HCT116 (cell line): ENCODE data around the gene L1CAM. TPM values are rescaled to one million over a fixed set of nuclear protein-coding genes. Genes with fewer than 3 reads are reported as not detected.

Experiments used
- ATAC-seq: fragments of 200-7000 bp; cut with Tn5 transposase; 2 replicates; pipeline ENCODE4 v1.9.1; 2020; ENCODE audit warnings: mild to moderate bottlenecking, moderate library complexity
- BruUV-seq: library from RNA; stranded (reverse); fragments of 400-500 nt; replicated peaks from 2 replicates; lab custom pipeline; 2021; lab: Mats Ljungman, UMichigan
- CTCF ChIA-PET: fragments of 300-600 bp; sonication (Branson Sonifier 250); formaldehyde crosslinking; loops from one replicate; lab custom pipeline; 2021; ENCODE audit warnings: antibody characterized with exemption; lab: Charles Lee
- POLR2A ChIA-PET: fragments of 300-600, 350-600 bp; sonication (Branson Sonifier 250); formaldehyde crosslinking; loops from one replicate; lab custom pipeline; 2021; ENCODE audit warnings: antibody characterized with exemption; lab: Charles Lee
- RAD21 ChIA-PET, 2 experiments: fragments of 300-600 bp; sonication (Branson Sonifier 250); formaldehyde crosslinking; loops; one replicate each; lab custom pipeline; 2023; ENCODE audit warnings: low total read pairs in 2 of 2; ENCODE audit not compliant: uncharacterized antibody in 2 of 2, unreplicated experiment in 2 of 2, low non-redundant PET in 1 of 2; lab: Charles Lee
- DNase-seq: peaks from one replicate; pipeline ENCODE4 v3.0.0-alpha.2; 2010; ENCODE audit warnings: low read depth, low spot score
- H2AFZ ChIP-seq: fragments of 200-600 bp; shearing (Covaris generic), sonication (generic); 2 replicates; pipeline ENCODE4 v1.6.1; 2017; ENCODE audit warnings: low read depth, mixed run types, mixed read lengths, antibody characterized with exemption, low read length; ENCODE audit not compliant: poor library complexity, severe bottlenecking
- H3K27ac ChIP-seq: 2 replicates; pipeline ENCODE4 v1.5.1; 2012; ENCODE audit warnings: low read depth, low read length
- H3K27me3 ChIP-seq: fragments of 200-600 bp; sonication (generic); 2 replicates; pipeline ENCODE4 v1.6.1; 2016; ENCODE audit warnings: mixed run types, low read length, mixed read lengths; ENCODE audit not compliant: insufficient read depth
- H3K36me3 ChIP-seq, 2 experiments: fragments of 200-500 bp in 1 of 2; fragments of 200-600 bp in 1 of 2; sonication (Bioruptor generic) in 1 of 2; sonication (generic) in 1 of 2; 2 replicates each; pipeline versions ENCODE4 v1.5.1 to v1.6.1; 2014 to 2016; ENCODE audit warnings: low read length in 2 of 2, inconsistent platforms in 1 of 2, mixed read lengths in 1 of 2, mixed run types in 1 of 2; ENCODE audit not compliant: insufficient read depth in 2 of 2, control insufficient read depth in 1 of 2
- H3K4me1 ChIP-seq, 2 experiments: fragments of 200-600 bp in 1 of 2; sonication (generic) in 1 of 2; 2 replicates each; pipeline versions ENCODE4 v1.5.1 to v1.6.1; 2012 to 2017; ENCODE audit warnings: low read length in 2 of 2, inconsistent platforms in 1 of 2, mild to moderate bottlenecking in 1 of 2, mixed read lengths in 1 of 2, mixed run types in 1 of 2, moderate library complexity in 1 of 2; ENCODE audit not compliant: insufficient read depth in 2 of 2, control insufficient read depth in 1 of 2
- H3K4me2 ChIP-seq: fragments of 200-600 bp; sonication (generic); 2 replicates; pipeline ENCODE4 v1.6.1; 2017; ENCODE audit warnings: mixed run types, low read length, mixed read lengths
- H3K4me3 ChIP-seq, 2 experiments: fragments of 200-600 bp in 1 of 2; sonication (generic) in 1 of 2; replicated peaks in 1 of 2; 2 replicates each; pipeline ENCODE4 v1.5.1; 2011 to 2016; ENCODE audit warnings: low read length in 2 of 2, control low read depth in 1 of 2, low read depth in 1 of 2, mild to moderate bottlenecking in 1 of 2, mixed read lengths in 1 of 2, mixed run types in 1 of 2
- H3K79me2 ChIP-seq: fragments of 200-600 bp; sonication (generic); 2 replicates; pipeline ENCODE4 v1.6.1; 2017; ENCODE audit warnings: mild to moderate bottlenecking, mixed run types, low read length, moderate library complexity, mixed read lengths; ENCODE audit not compliant: insufficient read depth
- H3K9ac ChIP-seq: fragments of 200-600 bp; sonication (generic); 2 replicates; pipeline ENCODE4 v1.6.1; 2016; ENCODE audit warnings: low read length, mixed read lengths
- H3K9me2 ChIP-seq: fragments of 200-600 bp; sonication (generic), shearing (Covaris generic); 2 replicates; pipeline ENCODE4 v1.6.1; 2017; ENCODE audit warnings: mixed run types, mild to moderate bottlenecking, moderate library complexity; ENCODE audit not compliant: insufficient read depth
- H3K9me3 ChIP-seq, 2 experiments: fragments of 200-500 bp in 1 of 2; fragments of 200-600 bp in 1 of 2; sonication (Bioruptor generic) in 1 of 2; sonication (generic) in 1 of 2; 2 replicates each; pipeline ENCODE4 v1.6.1; 2014 to 2017; ENCODE audit warnings: low read length in 2 of 2, mixed read lengths in 2 of 2, inconsistent platforms in 1 of 2, low read depth in 1 of 2, mild to moderate bottlenecking in 1 of 2, mixed run types in 1 of 2, moderate library complexity in 1 of 2; ENCODE audit not compliant: control insufficient read depth in 1 of 2, insufficient read depth in 1 of 2
- H4K20me1 ChIP-seq: fragments of 200-600 bp; sonication (generic), shearing (Covaris generic); 2 replicates; pipeline ENCODE4 v1.6.1; 2017; ENCODE audit warnings: mixed run types, mild to moderate bottlenecking, moderate library complexity; ENCODE audit not compliant: insufficient read depth
- CBX3 ChIP-seq: IDR thresholded peaks from 2 replicates; pipeline ENCODE4 v1.6.1; 2012; ENCODE audit warnings: low read depth
- ELF1 ChIP-seq: IDR thresholded peaks from 2 replicates; pipeline ENCODE4 v1.6.1; 2012; ENCODE audit warnings: low read depth, borderline replicate concordance
- EZH2phosphoT487 ChIP-seq: fragments of 200-600 bp; IDR thresholded peaks from 2 replicates; pipeline ENCODE4 v1.6.1; 2018; ENCODE audit warnings: antibody characterized with exemption, borderline replicate concordance
- FOSL1 ChIP-seq: IDR thresholded peaks from 2 replicates; pipeline ENCODE4 v1.6.1; 2012; ENCODE audit warnings: low read depth
- JUND ChIP-seq: IDR thresholded peaks from 2 replicates; pipeline ENCODE4 v1.6.1; 2012
- POLR2A ChIP-seq: IDR thresholded peaks from 2 replicates; pipeline ENCODE4 v1.7.0; 2011; ENCODE audit warnings: borderline replicate concordance; ENCODE audit not compliant: insufficient read depth, insufficient read length; ENCODE audit errors: extremely low read depth
- RAD21 ChIP-seq: IDR thresholded peaks from 2 replicates; pipeline ENCODE4 v1.6.1; 2012; ENCODE audit warnings: low read depth, mild to moderate bottlenecking
- SIN3A ChIP-seq: IDR thresholded peaks from 2 replicates; pipeline ENCODE4 v1.6.1; 2012; ENCODE audit warnings: low read depth
- TCF7L2 ChIP-seq: IDR thresholded peaks from 2 replicates; pipeline ENCODE4 v1.7.0; 2011; ENCODE audit warnings: borderline replicate concordance, inconsistent platforms; ENCODE audit not compliant: insufficient read depth, insufficient read length; ENCODE audit errors: extremely low read depth
- ZNF274 ChIP-seq: fragments of 200-500 bp; sonication (Bioruptor generic); IDR thresholded peaks from 2 replicates; pipeline ENCODE4 v1.6.1; 2014; ENCODE audit warnings: mild to moderate bottlenecking, low read depth, low read length, inconsistent platforms
- intact Hi-C: fragments of 100-400 bp; cut with micrococcal nuclease; formaldehyde crosslinking; loops from 2 replicates; pipeline ENCODE4 v1.10.0; 2022
- total RNA-seq: library from RNA; stranded (reverse); gene quantifications from one replicate; pipeline ENCODE4 v1.2.1, GENCODE V29; 2021; ENCODE audit not compliant: unreplicated experiment
- TF ChIP-seq, protein P1 (sequence below): IDR thresholded peaks from 2 replicates; pipeline ENCODE4 v1.6.1; 2012; ENCODE audit warnings: low read depth
- TF ChIP-seq, protein P2 (sequence below): IDR thresholded peaks from 2 replicates; pipeline ENCODE4 v1.6.1; 2012
- TF ChIP-seq, protein P3 (sequence below), 3 experiments: fragments of 200-600 bp in 1 of 3; sonication (generic) in 1 of 3; IDR thresholded peaks in 2 of 3; conservative IDR thresholded peaks in 1 of 3; 2 replicates each; pipeline ENCODE4 v1.5.1; 2012 to 2017; ENCODE audit warnings: low read depth in 2 of 3, low read length in 2 of 3, antibody characterized with exemption in 1 of 3, borderline replicate concordance in 1 of 3, control low read depth in 1 of 3, mild to moderate bottlenecking in 1 of 3, mixed read lengths in 1 of 3, mixed run types in 1 of 3, moderate library complexity in 1 of 3; ENCODE audit not compliant: insufficient read depth in 1 of 3

The L1CAM gene
- total RNA-seq, 1 experiment from 2014 or later = 14.8 TPM

DNA sequence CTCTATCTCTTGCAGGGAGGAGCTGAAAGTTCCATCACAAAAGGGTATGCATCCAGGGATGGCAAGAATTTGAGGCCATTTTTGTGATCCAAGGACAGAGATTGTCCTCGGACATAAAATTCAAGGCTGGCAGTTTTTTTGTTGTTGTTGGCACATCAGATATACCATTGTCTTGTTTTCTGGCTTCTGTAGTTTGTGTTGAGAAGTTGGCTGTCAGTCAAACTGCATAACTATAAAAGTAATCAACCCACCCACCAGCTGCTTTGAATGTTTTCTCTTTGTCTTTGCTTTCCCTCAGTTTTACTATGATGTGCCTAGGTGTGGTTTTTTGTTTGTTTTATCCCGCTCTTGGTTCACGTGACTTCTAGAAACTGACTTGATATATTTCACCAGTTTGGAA is 34.0 kb downstream of the L1CAM start:
- Histone ChIP-seq H3K79me2 (no peaks in the 10 kb centered on the region), H3K9ac (no peak overlapping the region), H2AFZ (no peak overlapping the region), H3K27ac (no peak overlapping the region), H3K4me1 (no peaks in the 10 kb centered on the region), H3K9me3 (no peaks in the 10 kb centered on the region), H4K20me1 (no peaks in the 10 kb centered on the region), H3K36me3 (no peaks in the 10 kb centered on the region), H3K4me3 (no peak overlapping the region), H3K9me2 (no peaks in the 10 kb centered on the region), H3K27me3 (peaks cover 4% of the 10 kb centered on the region; the same call in 1 of the 2 replicates), H3K4me2 (no peak overlapping the region)
- DNase-seq (no peak), ATAC-seq (no peak)
- CTCF ChIA-PET = no interaction called here
- TF ChIP-seq ELF1 (no peak), FOSL1 (no peak), RAD21 (no peak), TCF7L2 (no peak), SIN3A (no peak), JUND (no peak), EZH2phosphoT487 (no peak), POLR2A (no peak), ZNF274 (no peak), CBX3 (no peak)
- TF ChIP-seq, protein P1, sequence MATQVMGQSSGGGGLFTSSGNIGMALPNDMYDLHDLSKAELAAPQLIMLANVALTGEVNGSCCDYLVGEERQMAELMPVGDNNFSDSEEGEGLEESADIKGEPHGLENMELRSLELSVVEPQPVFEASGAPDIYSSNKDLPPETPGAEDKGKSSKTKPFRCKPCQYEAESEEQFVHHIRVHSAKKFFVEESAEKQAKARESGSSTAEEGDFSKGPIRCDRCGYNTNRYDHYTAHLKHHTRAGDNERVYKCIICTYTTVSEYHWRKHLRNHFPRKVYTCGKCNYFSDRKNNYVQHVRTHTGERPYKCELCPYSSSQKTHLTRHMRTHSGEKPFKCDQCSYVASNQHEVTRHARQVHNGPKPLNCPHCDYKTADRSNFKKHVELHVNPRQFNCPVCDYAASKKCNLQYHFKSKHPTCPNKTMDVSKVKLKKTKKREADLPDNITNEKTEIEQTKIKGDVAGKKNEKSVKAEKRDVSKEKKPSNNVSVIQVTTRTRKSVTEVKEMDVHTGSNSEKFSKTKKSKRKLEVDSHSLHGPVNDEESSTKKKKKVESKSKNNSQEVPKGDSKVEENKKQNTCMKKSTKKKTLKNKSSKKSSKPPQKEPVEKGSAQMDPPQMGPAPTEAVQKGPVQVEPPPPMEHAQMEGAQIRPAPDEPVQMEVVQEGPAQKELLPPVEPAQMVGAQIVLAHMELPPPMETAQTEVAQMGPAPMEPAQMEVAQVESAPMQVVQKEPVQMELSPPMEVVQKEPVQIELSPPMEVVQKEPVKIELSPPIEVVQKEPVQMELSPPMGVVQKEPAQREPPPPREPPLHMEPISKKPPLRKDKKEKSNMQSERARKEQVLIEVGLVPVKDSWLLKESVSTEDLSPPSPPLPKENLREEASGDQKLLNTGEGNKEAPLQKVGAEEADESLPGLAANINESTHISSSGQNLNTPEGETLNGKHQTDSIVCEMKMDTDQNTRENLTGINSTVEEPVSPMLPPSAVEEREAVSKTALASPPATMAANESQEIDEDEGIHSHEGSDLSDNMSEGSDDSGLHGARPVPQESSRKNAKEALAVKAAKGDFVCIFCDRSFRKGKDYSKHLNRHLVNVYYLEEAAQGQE = no peak
- TF ChIP-seq, protein P2, sequence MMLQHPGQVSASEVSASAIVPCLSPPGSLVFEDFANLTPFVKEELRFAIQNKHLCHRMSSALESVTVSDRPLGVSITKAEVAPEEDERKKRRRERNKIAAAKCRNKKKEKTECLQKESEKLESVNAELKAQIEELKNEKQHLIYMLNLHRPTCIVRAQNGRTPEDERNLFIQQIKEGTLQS = no peak
- TF ChIP-seq, protein P3, sequence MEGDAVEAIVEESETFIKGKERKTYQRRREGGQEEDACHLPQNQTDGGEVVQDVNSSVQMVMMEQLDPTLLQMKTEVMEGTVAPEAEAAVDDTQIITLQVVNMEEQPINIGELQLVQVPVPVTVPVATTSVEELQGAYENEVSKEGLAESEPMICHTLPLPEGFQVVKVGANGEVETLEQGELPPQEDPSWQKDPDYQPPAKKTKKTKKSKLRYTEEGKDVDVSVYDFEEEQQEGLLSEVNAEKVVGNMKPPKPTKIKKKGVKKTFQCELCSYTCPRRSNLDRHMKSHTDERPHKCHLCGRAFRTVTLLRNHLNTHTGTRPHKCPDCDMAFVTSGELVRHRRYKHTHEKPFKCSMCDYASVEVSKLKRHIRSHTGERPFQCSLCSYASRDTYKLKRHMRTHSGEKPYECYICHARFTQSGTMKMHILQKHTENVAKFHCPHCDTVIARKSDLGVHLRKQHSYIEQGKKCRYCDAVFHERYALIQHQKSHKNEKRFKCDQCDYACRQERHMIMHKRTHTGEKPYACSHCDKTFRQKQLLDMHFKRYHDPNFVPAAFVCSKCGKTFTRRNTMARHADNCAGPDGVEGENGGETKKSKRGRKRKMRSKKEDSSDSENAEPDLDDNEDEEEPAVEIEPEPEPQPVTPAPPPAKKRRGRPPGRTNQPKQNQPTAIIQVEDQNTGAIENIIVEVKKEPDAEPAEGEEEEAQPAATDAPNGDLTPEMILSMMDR (IDR thresholded peaks at IDR 0.05 in 2 of 3, conservative IDR thresholded peaks at IDR 0.05 in 1 of 3; ENCODE audit: borderline replicate concordance in 1 of 3, insufficient read depth in 1 of 3, low read depth in 2 of 3, low read length in 2 of 3) = no peak
- intact Hi-C loops = no loop called here
- BruUV-seq = no TSS peak
- RAD21 ChIA-PET = no interaction called here
- POLR2A ChIA-PET = no interaction called here
